ENCODE measurements around the gene CDH12. TPM values are rescaled to one million over a fixed set of nuclear protein-coding genes. Genes with fewer than 3 reads are reported as not detected.

The CDH12 gene
- total and polyA plus RNA-seq, 2 donors (not counting 3 experiments of a cell fraction or from before 2014, with no cell fraction given): 0.03 TPM; not detected in 1

DNA sequence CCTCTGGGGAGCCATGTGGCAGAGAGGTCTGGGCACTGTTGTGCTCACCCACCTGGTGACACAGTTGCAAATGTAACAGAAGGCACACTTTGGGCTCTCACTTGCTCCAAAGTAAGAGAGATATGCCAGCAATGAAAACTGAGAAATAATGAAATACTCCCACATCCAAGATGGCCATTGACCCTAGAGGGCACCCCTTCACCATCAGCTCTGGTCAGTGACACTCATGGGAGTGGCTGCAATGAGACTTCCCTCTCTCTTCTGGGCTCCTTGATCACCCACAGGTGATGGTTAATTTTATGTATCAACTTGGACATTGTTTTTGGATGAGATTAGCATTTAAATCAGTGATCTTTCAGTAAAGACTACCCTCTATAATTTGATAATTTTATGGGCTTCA is 248.4 kb downstream of the CDH12 start:
- H3K79me2 ChIP-seq (ENCODE audit: control insufficient read depth, insufficient read depth, low read length): no peaks in the 10 kb centered on the region
- no peaks in the 10 kb centered on the region for H3K4me1 ChIP-seq (ENCODE audit: control insufficient read depth, extremely low read depth, insufficient read depth, low read length)
- H2AFZ ChIP-seq (ENCODE audit: low read depth, low read length): no peak overlapping the region
- H3K9ac ChIP-seq (replicated peaks; ENCODE audit: extremely low read depth, insufficient read depth, low read length): no peak overlapping the region
- no peaks in the 10 kb centered on the region for H3K9me3 ChIP-seq (replicated peaks; ENCODE audit: control insufficient read depth, insufficient read depth, low read length)
- FAIRE-seq (no peak), DNase-seq (ENCODE audit: low read depth, low spot score) (no peak)
- no peak for TF ChIP-seq MYC (IDR thresholded peaks at IDR 0.05; ENCODE audit: low read depth, low read length)
- TF ChIP-seq POLR2AphosphoS5 (IDR thresholded peaks at IDR 0.05; ENCODE audit: insufficient read depth, low read depth, low read length): no peak
- TF ChIP-seq, protein P1, sequence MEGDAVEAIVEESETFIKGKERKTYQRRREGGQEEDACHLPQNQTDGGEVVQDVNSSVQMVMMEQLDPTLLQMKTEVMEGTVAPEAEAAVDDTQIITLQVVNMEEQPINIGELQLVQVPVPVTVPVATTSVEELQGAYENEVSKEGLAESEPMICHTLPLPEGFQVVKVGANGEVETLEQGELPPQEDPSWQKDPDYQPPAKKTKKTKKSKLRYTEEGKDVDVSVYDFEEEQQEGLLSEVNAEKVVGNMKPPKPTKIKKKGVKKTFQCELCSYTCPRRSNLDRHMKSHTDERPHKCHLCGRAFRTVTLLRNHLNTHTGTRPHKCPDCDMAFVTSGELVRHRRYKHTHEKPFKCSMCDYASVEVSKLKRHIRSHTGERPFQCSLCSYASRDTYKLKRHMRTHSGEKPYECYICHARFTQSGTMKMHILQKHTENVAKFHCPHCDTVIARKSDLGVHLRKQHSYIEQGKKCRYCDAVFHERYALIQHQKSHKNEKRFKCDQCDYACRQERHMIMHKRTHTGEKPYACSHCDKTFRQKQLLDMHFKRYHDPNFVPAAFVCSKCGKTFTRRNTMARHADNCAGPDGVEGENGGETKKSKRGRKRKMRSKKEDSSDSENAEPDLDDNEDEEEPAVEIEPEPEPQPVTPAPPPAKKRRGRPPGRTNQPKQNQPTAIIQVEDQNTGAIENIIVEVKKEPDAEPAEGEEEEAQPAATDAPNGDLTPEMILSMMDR (IDR thresholded peaks at IDR 0.05; ENCODE audit: extremely low read depth in 1 of 2, insufficient read depth in 1 of 2, low read depth in 1 of 2, low read length in 2 of 2): no peak
- TF ChIP-seq, protein P2, sequence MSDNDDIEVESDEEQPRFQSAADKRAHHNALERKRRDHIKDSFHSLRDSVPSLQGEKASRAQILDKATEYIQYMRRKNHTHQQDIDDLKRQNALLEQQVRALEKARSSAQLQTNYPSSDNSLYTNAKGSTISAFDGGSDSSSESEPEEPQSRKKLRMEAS (IDR thresholded peaks at IDR 0.05; ENCODE audit: insufficient read depth, insufficient read length): no peak
- no peak for TF ChIP-seq FOS (IDR thresholded peaks at IDR 0.05; ENCODE audit: borderline replicate concordance, insufficient read depth, low read length)
- no peak for TF ChIP-seq POLR2A (IDR thresholded peaks at IDR 0.05; ENCODE audit: low read depth, low read length)
- no peak for TF ChIP-seq GATA2 (IDR thresholded peaks at IDR 0.05; ENCODE audit: insufficient read depth, insufficient read length, low read depth, low read length)
- TF ChIP-seq EZH2 (IDR thresholded peaks at IDR 0.05; ENCODE audit: borderline replicate concordance, low read depth, low read length, severe bottlenecking): no peak
- TF ChIP-seq JUN (IDR thresholded peaks at IDR 0.05; ENCODE audit: borderline replicate concordance, insufficient read depth, insufficient read length, low read depth): no peak
- ChIA-PET POLR2A (no interaction called here), CTCF (interaction anchor here (0.6 kb wide), 1 partner anchor 25 kb away, joined by 3 read pairs; no protein-coding TSS in a partner anchor)
- no peaks in the 10 kb centered on the region for H3K36me3 ChIP-seq (ENCODE audit: control insufficient read depth in 2 of 2, extremely low read depth in 1 of 2, insufficient read depth in 2 of 2, low read length in 2 of 2)
- dilution Hi-C loops (cut with MboI; ENCODE audit: extremely low pct_ligation_motif_present, low sequenced_read_pairs) (no loop called here), intact Hi-C loops (cut with micrococcal nuclease) (no loop called here)
- H4K20me1 ChIP-seq (replicated peaks; ENCODE audit: control insufficient read depth, extremely low read depth, insufficient read depth, low read length): no peaks in the 10 kb centered on the region
- H3K9me1 ChIP-seq (replicated peaks; ENCODE audit: control insufficient read depth, extremely low read depth, insufficient read depth, low read length): no peaks in the 10 kb centered on the region
- no peaks in the 10 kb centered on the region for H3K27me3 ChIP-seq (ENCODE audit: control insufficient read depth in 2 of 2, insufficient read depth in 2 of 2, low read length in 2 of 2)
- no TSS peak for BruUV-seq (replicated peaks)
- no peak overlapping the region for H3K4me2 ChIP-seq (ENCODE audit: insufficient read depth, low read length)
- H3K27ac ChIP-seq (ENCODE audit: insufficient read depth, low read depth, low read length): no peak overlapping the region
- no peak overlapping the region for H3K4me3 ChIP-seq (replicated peaks in 1 of 3; ENCODE audit: insufficient read depth in 1 of 3, low read depth in 1 of 3, low read length in 3 of 3)

All from endothelial cell of umbilical vein (primary cell).